PC-9 (cell line): ENCODE data around the gene MOCOS.

Experiments used
- CTCF ChIP-seq: fragments of 200-600 bp; sonication (generic); conservative IDR thresholded peaks from 2 replicates; pipeline ENCODE4 v1.6.1; 2017; ENCODE audit warnings: mixed run types, antibody characterized with exemption, mild to moderate bottlenecking, moderate library complexity
- EZH2 ChIP-seq: fragments of 200-600 bp; sonication (generic); IDR thresholded peaks from 2 replicates; pipeline ENCODE4 v1.8.0; 2017; ENCODE audit warnings: antibody characterized with exemption, low read depth

- no peak for TF ChIP-seq CTCF
- TF ChIP-seq EZH2, result no peak
Measured at GRCh38 chr18:36158266-36158867, 28.9 kb upstream of the MOCOS start.
